B cell (primary cell): ENCODE data around the gene CMIP. TPM values are rescaled to one million over a fixed set of nuclear protein-coding genes. Genes with fewer than 3 reads are reported as not detected.

Experiments
- ATAC-seq: fragments of 200-7000 bp; cut with Tn5 transposase; one replicate; pipeline ENCODE4 v1.10.0; 2021; ENCODE audit warnings: low read depth, mild to moderate bottlenecking, moderate number of reproducible peaks, moderate library complexity
- CTCF ChIA-PET: fragments of 350-600 bp; sonication (Branson Sonifier 250); formaldehyde crosslinking; loops from one replicate; lab custom pipeline; 2021; ENCODE audit warnings: antibody characterized with exemption, inconsistent platforms; lab: Charles Lee
- POLR2A ChIA-PET: fragments of 350-600 bp; sonication (Branson Sonifier 250); formaldehyde crosslinking; loops from one replicate; lab custom pipeline; 2021; ENCODE audit warnings: antibody characterized with exemption; lab: Charles Lee
- DNase-seq: peaks from one replicate; pipeline ENCODE4 v3.0.0; 2013
- H2AFZ ChIP-seq: 2 replicates; pipeline ENCODE4 v1.6.1; 2012; ENCODE audit warnings: mild to moderate bottlenecking, low read depth, low read length; ENCODE audit not compliant: insufficient read depth, poor library complexity, severe bottlenecking
- H3K27ac ChIP-seq, 2 donors: 1 replicate in 1 of 2; 2 replicates in 1 of 2; pipeline ENCODE4 v1.5.1; 2012 to 2013; ENCODE audit warnings: low read length in 2 of 2, mild to moderate bottlenecking in 2 of 2, moderate library complexity in 1 of 2
- H3K27me3 ChIP-seq, 4 experiments: fragments of 200-600 bp in 1 of 4; sonication (generic) in 1 of 4; replicated peaks in 1 of 4; 1 replicate in 2 of 4; 2 replicates in 2 of 4; pipeline versions ENCODE4 v1.6.1 to v1.7.0; 2013 to 2016; ENCODE audit warnings: low read length in 3 of 4, mild to moderate bottlenecking in 2 of 4, mixed read lengths in 1 of 4, moderate library complexity in 1 of 4; ENCODE audit not compliant: insufficient read depth in 4 of 4, control insufficient read depth in 3 of 4; ENCODE audit errors: control extremely low read depth in 1 of 4
- H3K36me3 ChIP-seq, 2 experiments: replicated peaks in 1 of 2; 1 replicate in 1 of 2; 2 replicates in 1 of 2; pipeline versions ENCODE4 v1.6.1 to v1.7.1; 2013; ENCODE audit warnings: low read length in 1 of 2; ENCODE audit not compliant: insufficient read depth in 2 of 2, control insufficient read depth in 1 of 2; ENCODE audit errors: control extremely low read depth in 1 of 2, extremely low read depth in 1 of 2
- H3K4me1 ChIP-seq, 2 donors: fragments of 200-600 bp in 1 of 2; sonication (generic) in 1 of 2; 1 replicate in 1 of 2; 2 replicates in 1 of 2; pipeline versions ENCODE4 v1.5.1 to v1.6.1; 2013 to 2017; ENCODE audit warnings: low read length in 2 of 2; ENCODE audit not compliant: control insufficient read depth in 2 of 2, insufficient read depth in 2 of 2
- H3K4me2 ChIP-seq: replicated peaks from 2 replicates; pipeline ENCODE3; 2012; ENCODE audit warnings: mild to moderate bottlenecking, low read depth, low read length; ENCODE audit not compliant: poor library complexity, severe bottlenecking
- H3K4me3 ChIP-seq, 5 experiments: fragments of 200-600 bp in 1 of 5; sonication (generic) in 1 of 5; 1 replicate in 3 of 5; 2 replicates in 2 of 5; pipeline versions ENCODE4 v1.5.1 to v1.7.0; 2011 to 2016; ENCODE audit warnings: low read length in 4 of 5, mild to moderate bottlenecking in 4 of 5, low read depth in 2 of 5, control low read depth in 1 of 5, moderate library complexity in 1 of 5; ENCODE audit not compliant: insufficient read depth in 1 of 5; ENCODE audit errors: control extremely low read depth in 1 of 5, extremely low read depth in 1 of 5
- H3K79me2 ChIP-seq: fragments of 200-600 bp; sonication (generic); one replicate; pipeline ENCODE4 v1.6.0; 2016; ENCODE audit warnings: low read length; ENCODE audit not compliant: control insufficient read depth, insufficient read depth
- H3K9ac ChIP-seq: fragments of 200-600 bp; sonication (generic); 2 replicates; pipeline ENCODE4 v1.6.1; 2017; ENCODE audit warnings: mild to moderate bottlenecking, low read length, moderate library complexity
- H3K9me3 ChIP-seq, 3 donors: one replicate each; pipeline versions ENCODE4 v1.6.1 to v1.7.1; 2013; ENCODE audit warnings: low read length in 2 of 3; ENCODE audit not compliant: control insufficient read depth in 2 of 3, insufficient read depth in 1 of 3; ENCODE audit errors: control extremely low read depth in 1 of 3
- H4K20me1 ChIP-seq: 2 replicates; pipeline ENCODE4 v1.6.0; 2012; ENCODE audit warnings: mild to moderate bottlenecking, low read length; ENCODE audit not compliant: insufficient read depth, control insufficient read depth, poor library complexity, severe bottlenecking
- H3K27ac Mint-ChIP-seq: one replicate; pipeline ENCODE4 v1.8.0; 2021; ENCODE audit warnings: mixed read lengths
- H3K27me3 Mint-ChIP-seq: one replicate; pipeline ENCODE4 v1.8.0; 2021; ENCODE audit warnings: mixed read lengths
- H3K4me1 Mint-ChIP-seq: one replicate; pipeline ENCODE4 v1.8.0; 2021; ENCODE audit warnings: mixed read lengths
- H3K4me3 Mint-ChIP-seq: one replicate; pipeline ENCODE4 v1.8.0; 2021; ENCODE audit warnings: mixed read lengths
- H3K9me3 Mint-ChIP-seq: one replicate; pipeline ENCODE4 v1.8.0; 2022; ENCODE audit warnings: mixed read lengths; ENCODE audit not compliant: insufficient read depth
- EZH2 ChIP-seq: IDR thresholded peaks from 2 replicates; pipeline ENCODE4 v1.6.1; 2012; ENCODE audit warnings: borderline replicate concordance, low read depth, mild to moderate bottlenecking, moderate library complexity, low read length; ENCODE audit not compliant: insufficient read depth, poor library complexity, severe bottlenecking
- WGBS: methylation state at CpG from one replicate; pipeline ENCODE4 v1.1.5; 2013; ENCODE audit warnings: missing lambda C conversion rate; ENCODE audit not compliant: insufficient coverage; 5-methylcytosine and 5-hydroxymethylcytosine counted together
- intact Hi-C: fragments of 100-400 bp; cut with micrococcal nuclease; formaldehyde crosslinking; loops from one replicate; pipeline ENCODE4 v1.10.0; 2022
- polyA plus RNA-seq: library from polyadenylated mRNA; depleted of rRNA; stranded (reverse); fragments of >200 nt; gene quantifications from 2 replicates; pipeline ENCODE4 v1.2.3, GENCODE V29; 2012
- total RNA-seq, 2 donors: library from RNA; stranded (reverse); fragments of 120-200 nt in 1 of 2; gene quantifications; 1 replicate in 1 of 2; 2 replicates in 1 of 2; pipeline versions ENCODE4 v1.2.3 to v1.2.4, GENCODE V29; 2013 to 2022
- TF ChIP-seq, protein P1 (sequence below): fragments of 200-600 bp; IDR thresholded peaks from one replicate; pipeline ENCODE4 v1.8.0; 2022; ENCODE audit warnings: antibody characterized with exemption, mild to moderate bottlenecking

The CMIP gene
- total and polyA plus RNA-seq, 2 donors (not counting 1 experiment from before 2014, with no cell fraction given) = 27.1 to 155 TPM

DNA sequence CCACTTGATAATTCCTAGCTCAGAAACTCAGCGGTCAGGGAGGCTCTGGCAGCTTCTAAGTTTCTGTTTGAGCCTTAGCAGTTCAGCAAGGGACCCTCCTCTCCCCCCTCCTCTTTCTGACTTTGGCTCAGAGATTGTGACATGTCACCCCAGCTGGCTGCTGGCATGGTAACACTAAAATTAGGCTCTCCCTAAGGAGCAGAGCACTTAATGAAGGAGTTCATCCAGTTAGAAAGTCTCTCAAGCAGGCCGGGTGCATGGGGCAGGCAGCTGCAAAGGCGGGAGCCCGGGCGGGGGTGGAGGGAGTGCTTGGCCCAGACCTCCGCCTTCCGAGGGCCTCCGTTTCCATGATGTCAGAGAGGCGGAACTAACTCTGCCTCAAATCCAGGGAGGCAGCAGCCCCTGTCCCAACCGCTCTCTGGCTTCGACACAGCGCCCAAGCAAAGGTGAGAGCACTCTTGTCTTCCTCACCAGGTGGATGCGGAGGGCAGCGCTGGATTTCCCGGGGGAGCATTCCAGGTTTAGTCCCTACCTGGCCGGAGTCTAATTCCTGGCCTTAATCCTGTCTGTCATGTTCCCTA lies 206.5 kb downstream of the CMIP start:
- DNase-seq = no peak
- H3K27ac Mint-ChIP-seq = no peak overlapping the region
- peaks cover 0 to 42% of the 10 kb centered on the region in 2 experiments for H3K36me3 ChIP-seq
- H3K4me3 ChIP-seq = no peak overlapping the region
- no peak overlapping the region for H2AFZ ChIP-seq
- no peaks in the 10 kb centered on the region for H3K9me3 Mint-ChIP-seq
- no peak overlapping the region for H3K27ac ChIP-seq
- 99% methylated on average over 16 of the region's 16 CpGs for WGBS
- ATAC-seq = no peak
- peaks cover 53% of the 10 kb centered on the region for H4K20me1 ChIP-seq
- intact Hi-C loops = no loop called here
- no peaks in the 10 kb centered on the region for H3K9me3 ChIP-seq
- peaks cover 11% of the 10 kb centered on the region for H3K4me1 Mint-ChIP-seq
- CTCF ChIA-PET = no interaction called here
- H3K4me1 ChIP-seq = no peaks in the 10 kb centered on the region
- no peaks in the 10 kb centered on the region for H3K27me3 ChIP-seq
- H3K27me3 Mint-ChIP-seq = no peaks in the 10 kb centered on the region
- POLR2A ChIA-PET = no interaction called here
- no peak overlapping the region for H3K9ac ChIP-seq
- no peak overlapping the region for H3K4me3 Mint-ChIP-seq
- H3K79me2 ChIP-seq = peaks cover 44% of the 10 kb centered on the region
- H3K4me2 ChIP-seq = no peak overlapping the region
- TF ChIP-seq, protein P1, sequence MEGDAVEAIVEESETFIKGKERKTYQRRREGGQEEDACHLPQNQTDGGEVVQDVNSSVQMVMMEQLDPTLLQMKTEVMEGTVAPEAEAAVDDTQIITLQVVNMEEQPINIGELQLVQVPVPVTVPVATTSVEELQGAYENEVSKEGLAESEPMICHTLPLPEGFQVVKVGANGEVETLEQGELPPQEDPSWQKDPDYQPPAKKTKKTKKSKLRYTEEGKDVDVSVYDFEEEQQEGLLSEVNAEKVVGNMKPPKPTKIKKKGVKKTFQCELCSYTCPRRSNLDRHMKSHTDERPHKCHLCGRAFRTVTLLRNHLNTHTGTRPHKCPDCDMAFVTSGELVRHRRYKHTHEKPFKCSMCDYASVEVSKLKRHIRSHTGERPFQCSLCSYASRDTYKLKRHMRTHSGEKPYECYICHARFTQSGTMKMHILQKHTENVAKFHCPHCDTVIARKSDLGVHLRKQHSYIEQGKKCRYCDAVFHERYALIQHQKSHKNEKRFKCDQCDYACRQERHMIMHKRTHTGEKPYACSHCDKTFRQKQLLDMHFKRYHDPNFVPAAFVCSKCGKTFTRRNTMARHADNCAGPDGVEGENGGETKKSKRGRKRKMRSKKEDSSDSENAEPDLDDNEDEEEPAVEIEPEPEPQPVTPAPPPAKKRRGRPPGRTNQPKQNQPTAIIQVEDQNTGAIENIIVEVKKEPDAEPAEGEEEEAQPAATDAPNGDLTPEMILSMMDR = no peak
- no peak for TF ChIP-seq EZH2

DNA sequence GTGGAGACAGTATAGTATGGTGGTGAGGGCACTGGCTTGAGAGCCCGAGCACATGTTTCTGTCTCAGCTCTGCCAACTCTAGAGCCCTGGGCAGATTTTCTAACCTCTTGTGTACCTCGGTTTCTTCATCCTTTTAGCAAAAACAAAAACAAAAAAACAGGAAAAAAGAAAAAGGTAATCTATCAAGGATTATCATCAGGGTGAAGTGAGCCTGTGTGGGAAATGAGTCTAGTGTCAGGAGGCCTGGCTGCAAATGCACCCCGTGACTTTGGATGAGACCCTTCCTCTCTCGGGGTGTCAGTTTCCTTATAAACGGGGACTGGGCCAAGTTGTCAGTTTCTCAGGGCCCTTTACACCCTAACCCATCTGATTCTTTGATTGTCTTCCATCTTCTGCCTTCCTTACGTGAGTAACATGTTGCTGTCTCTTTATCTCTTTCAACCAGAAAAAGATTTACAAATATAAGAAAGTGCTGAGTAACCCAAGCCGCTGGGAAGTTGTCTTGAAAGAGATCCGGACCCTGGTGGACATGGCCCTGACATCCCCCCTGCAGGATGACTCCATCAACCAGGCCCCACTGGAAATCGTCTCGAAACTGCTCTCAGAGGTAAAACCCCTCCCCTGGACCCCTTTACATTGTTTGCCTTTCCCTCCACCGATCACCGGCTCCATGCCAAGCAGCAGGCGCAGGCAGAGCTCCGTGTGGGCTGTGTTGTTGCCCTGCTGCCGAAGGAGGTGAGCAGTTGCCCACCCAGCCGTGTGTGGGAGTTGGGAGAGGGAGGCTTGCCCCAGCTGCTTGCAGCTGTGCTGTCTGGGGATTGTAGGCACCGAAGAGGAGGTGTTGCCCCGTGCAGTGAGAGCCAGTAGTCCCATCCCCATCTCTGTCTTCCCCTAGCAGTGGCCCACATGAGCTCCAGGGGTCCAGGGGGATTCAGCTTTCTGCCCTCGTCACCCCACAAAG lies 207.4 kb downstream of the CMIP start:
- H3K4me3 Mint-ChIP-seq = no peak overlapping the region
- no peak for ATAC-seq
- TF ChIP-seq, protein P1 = no peak
- TF ChIP-seq EZH2 = no peak
- peaks cover 52% of the 10 kb centered on the region for H4K20me1 ChIP-seq
- no peak overlapping the region for H3K27ac Mint-ChIP-seq
- H3K9me3 ChIP-seq = no peaks in the 10 kb centered on the region
- no peak overlapping the region for H3K4me3 ChIP-seq
- ChIA-PET CTCF (no interaction called here), POLR2A (no interaction called here)
- intact Hi-C loops = no loop called here
- H3K79me2 ChIP-seq = peaks cover 38% of the 10 kb centered on the region
- H3K4me1 ChIP-seq = no peaks in the 10 kb centered on the region
- peaks cover 7% of the 10 kb centered on the region for H3K4me1 Mint-ChIP-seq
- no peak overlapping the region for H2AFZ ChIP-seq
- no peaks in the 10 kb centered on the region for H3K27me3 Mint-ChIP-seq
- H3K4me2 ChIP-seq = no peak overlapping the region
- 90% methylated on average over 15 of the region's 19 CpGs for WGBS
- DNase-seq = no peak
- no peaks in the 10 kb centered on the region for H3K27me3 ChIP-seq
- no peak overlapping the region for H3K27ac ChIP-seq
- no peak overlapping the region for H3K9ac ChIP-seq
- H3K9me3 Mint-ChIP-seq = no peaks in the 10 kb centered on the region
- peaks cover 0 to 51% of the 10 kb centered on the region in 2 experiments for H3K36me3 ChIP-seq
